GM10847 (cell line): ENCODE data around the gene NRCAM.

ENCODE experiments used
- POLR2A ChIP-seq: IDR thresholded peaks from 2 replicates; pipeline ENCODE4 v1.6.1; 2011; ENCODE audit not compliant: insufficient read length; ENCODE audit errors: extremely low read depth

The NRCAM gene

GRCh38 chr7:108244110-108244509 is 212.1 kb downstream of the NRCAM start:
- no peak for TF ChIP-seq POLR2A

GRCh38 chr7:108239501-108240225 is 216.6 kb downstream of the NRCAM start:
- no peak for TF ChIP-seq POLR2A

- TF ChIP-seq POLR2A = no peak
Observed at GRCh38 chr7:108236681-108237415, 219.4 kb downstream of the NRCAM start.

GRCh38 chr7:108235451-108236061 is 220.7 kb downstream of the NRCAM start:
- TF ChIP-seq POLR2A = no peak

GRCh38 chr7:108234971-108235450 is 221.2 kb downstream of the NRCAM start:
- no peak for TF ChIP-seq POLR2A

- no peak for TF ChIP-seq POLR2A
Observed at GRCh38 chr7:108234281-108234680, 222.0 kb downstream of the NRCAM start.

GRCh38 chr7:108232076-108232475 is 224.2 kb downstream of the NRCAM start:
- TF ChIP-seq POLR2A = no peak

GRCh38 chr7:108231221-108231620 is 225.0 kb downstream of the NRCAM start:
- TF ChIP-seq POLR2A = no peak

- TF ChIP-seq POLR2A = no peak
Observed at GRCh38 chr7:108227366-108227765, 228.9 kb downstream of the NRCAM start.

- TF ChIP-seq POLR2A = no peak
Observed at GRCh38 chr7:108226816-108227299, 229.4 kb downstream of the NRCAM start.

GRCh38 chr7:108225531-108226181 is 230.6 kb downstream of the NRCAM start:
- TF ChIP-seq POLR2A = no peak

- no peak for TF ChIP-seq POLR2A
Observed at GRCh38 chr7:108224387-108224786, 231.8 kb downstream of the NRCAM start.

GRCh38 chr7:108222236-108222892 is 233.9 kb downstream of the NRCAM start:
- no peak for TF ChIP-seq POLR2A

GRCh38 chr7:108211382-108212201 is 244.6 kb downstream of the NRCAM start:
- TF ChIP-seq POLR2A = no peak
